Stimulated activated CD8-positive, alpha-beta memory T cell treated with anti-CD3 and anti-CD28 coated beads, Interleukin-7, amount 100 ng/mL, for 4 hours (primary cell): ENCODE results near the gene PALLD.

Experiments used
- DNase-seq, 2 donors: peaks; one replicate each; pipeline ENCODE4 v3.0.0-alpha.2; 2020; ENCODE audit warnings: low read depth in 2 of 2

The PALLD gene

DNA sequence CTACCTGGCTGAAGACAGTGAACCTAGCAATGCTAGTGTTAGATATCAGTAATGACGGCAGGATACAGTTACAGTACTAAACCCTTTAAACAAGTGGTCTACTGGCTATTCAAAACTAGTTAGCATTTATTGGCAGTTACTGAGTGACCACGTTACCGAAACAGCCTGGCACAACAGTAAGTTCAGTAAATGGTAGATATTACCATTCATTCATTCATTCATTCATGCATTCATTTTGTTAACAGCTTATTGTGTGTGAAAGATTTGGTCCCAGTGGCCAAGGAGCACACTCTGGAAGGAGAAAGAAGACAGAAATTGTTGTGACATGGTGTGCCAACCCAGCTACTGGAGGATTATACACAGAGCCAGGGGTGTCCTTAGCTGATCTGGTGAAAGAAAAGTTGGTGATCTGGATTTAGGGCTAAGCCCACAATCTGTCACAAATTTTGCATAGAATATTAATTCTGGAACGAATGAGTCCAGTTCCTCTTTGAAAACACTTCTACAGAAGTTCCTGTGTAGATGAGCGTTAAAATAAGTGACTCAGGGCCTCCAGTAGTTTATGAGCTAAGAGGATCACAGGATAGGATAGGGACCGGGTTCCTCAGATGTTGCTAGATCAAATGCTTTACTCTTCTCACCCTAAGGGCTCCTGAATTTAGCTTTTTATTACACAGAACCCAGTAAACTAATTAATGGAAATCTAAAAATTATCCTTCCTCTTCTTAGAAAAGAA is 334.1 kb downstream of the PALLD start:
- no peak for DNase-seq

DNA sequence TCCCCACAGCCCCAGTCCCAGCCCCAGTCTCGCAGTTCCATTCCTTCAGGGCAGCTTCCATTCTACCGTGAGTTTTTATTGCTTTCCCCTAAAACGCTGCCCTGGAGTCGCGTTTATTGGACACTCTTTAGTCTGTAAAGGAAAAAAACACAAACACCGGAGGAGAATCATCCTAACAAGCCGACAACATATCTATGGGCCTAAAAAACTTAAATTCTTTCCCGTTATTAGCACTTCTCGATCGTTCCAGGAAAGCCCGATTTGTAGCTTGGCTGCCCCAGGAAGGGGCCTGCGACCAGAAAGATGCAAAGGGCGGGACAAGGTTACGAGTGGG is 334.7 kb downstream of the PALLD start:
- DNase-seq, result no peak

DNA sequence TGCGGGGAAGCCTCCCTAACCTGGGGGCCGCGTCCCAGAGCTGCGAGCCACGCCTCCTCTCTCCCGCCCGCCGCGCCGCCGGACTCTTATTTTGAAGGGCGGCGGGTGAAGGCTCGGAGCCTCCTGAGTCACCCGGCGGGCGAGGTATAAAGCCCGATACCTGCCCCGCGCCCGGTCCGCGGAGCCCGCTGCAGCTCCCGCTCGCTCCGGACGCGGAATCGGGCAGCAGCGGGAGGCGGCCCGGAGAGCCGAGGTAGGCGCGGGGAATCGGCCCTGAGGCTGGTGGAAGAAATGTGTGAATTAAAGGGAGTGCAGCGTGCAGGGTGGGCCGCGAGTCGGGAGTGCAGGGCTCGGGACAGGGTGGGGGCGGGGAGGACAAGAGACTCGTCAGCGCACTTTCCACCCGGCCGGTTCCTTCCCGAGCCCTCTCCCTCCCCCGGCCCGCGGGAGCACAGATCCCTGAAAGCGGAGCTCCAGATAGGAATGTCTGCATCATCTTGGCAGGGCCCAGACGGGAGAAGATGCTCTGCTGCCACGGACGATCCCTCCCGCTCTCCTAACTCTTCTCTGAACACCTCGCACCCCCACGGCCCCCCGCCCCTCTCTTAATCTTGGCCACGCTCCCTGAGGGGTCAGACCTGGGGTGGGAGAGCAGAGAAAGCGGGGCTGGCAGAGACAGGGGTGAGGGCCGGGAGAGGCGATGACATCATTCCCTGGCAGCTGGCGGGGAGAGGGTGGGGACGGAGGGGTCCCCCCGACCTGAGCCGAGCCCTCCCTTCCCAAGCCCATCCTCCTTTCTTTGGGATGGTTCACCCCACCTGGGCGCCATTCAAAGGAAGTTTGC is 335.3 kb downstream of the PALLD start:
- DNase-seq, result peak; percentile 13 to 36

DNA sequence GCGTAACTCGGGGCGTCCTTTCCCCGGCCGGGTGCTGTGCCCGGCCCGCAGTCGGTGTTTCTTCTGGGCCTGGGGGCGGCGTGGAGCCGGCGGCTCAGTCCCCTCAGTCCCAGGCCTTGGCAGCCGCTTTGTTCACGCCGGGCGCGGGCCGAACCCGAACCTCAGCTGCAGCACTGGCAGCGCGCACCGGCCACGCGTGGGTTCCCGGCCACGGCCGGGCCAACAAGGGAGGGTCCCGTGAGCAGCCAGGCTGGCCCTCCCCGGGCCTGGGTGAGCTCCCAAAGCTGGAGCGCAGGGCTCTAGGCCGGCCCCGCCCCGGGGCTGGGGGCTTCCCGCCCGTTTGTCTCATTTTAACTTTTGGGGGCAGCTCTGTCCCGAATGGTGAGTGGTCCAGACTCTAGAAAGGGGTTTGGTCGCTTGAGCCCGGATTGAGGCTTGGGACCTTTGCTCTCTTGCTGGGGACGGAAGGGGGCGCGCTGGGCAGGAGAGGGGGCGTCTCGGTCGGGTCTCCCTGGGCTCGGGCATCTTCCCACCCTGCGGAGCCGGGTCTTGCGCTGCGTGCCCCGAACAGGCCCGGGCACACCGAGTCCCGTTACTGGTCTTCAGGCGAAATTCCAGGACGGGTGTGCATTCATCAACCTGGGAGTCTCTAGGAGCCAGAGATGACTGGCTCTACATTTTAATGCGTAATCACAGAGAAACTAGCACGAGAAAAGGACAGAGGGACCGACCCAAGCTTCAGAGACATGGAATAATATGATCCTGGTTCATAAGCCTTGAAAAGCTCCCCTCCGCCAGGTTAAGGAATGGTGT is 336.1 kb downstream of the PALLD start:
- no peak for DNase-seq

DNA sequence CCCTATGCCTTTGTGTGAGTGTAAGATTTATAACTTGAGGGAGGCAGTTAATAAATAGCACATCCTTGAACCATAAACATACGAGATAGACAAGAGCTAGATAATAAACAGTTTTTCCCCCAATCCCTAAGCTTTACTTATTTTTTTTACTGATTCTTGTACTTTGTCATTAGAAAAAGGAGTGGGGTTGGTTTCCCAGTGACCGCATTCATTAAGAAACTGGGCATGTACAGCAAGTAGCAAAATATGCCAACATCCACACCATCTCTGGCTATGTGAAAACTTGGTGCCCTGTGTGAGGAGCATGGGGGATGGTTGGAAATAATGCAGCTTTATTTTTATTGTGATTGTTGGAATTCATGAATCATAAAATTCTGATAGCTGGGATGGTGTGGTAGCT is 337.0 kb downstream of the PALLD start:
- DNase-seq, result no peak

DNA sequence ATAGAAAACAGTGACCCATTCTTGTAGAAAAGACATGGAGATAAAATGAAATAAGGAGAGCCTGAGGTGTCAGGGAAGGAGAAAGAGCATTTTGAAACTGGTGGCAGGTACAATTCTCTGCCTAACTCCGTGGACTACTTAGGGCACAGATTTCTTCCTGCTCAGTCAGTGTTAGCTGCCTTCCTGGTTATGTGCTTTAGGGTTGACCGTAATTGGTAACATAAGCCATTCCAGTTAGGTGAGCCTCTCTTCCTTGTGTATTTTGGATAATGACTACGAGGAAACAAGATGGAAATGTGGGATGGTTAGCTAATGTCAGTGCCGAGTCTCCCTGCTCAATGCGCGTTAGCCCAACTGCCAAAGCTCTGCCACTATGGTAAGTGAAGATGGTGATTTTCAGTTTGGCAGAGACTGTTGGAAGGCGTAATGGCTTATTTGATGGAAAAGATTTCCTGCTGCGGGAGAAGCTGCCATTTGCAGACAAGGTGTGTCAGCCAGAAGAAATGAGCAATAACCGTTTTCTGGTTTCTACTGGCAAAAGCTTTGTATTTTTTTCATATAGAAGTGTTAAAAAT is 339.1 kb downstream of the PALLD start:
- DNase-seq, result no peak

DNA sequence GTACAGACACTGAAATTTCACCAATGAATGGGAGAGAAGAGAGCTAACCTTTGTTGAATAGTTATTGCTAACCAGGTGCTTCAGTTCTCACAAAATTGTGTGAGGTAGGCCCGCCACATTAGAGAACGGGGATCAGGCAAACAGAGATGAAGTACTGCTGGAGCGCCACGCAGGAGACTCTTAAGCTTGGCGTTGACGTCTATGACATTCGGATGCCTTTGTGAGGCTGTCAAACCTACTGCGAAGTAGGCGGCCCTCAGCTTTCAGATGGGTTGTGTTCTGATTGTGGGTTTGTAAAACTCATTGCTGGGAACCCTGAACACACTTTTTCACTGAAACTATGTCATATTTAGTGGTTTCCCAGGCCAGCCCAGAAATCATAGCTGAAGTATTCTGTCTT is 339.6 kb downstream of the PALLD start:
- no peak for DNase-seq

DNA sequence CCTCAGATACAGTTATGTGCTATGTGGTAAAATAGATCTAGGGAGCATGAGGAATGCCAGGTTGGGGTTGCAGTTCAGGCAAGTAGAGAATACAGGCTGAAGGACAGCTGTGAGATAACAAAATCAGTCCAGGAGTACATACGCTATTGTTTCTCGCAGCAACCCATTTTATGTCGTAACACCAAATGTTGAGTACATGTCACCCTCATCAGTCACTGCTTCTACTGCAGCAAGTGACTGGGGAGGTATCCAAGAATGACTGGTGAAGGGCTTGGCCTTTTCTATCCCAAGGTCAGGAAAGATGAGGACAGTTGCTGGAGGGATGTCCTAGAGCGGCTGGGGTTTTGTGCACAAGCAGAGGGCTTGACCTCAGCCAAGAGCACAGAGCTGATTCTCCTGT is 341.1 kb downstream of the PALLD start:
- DNase-seq, result no peak

DNA sequence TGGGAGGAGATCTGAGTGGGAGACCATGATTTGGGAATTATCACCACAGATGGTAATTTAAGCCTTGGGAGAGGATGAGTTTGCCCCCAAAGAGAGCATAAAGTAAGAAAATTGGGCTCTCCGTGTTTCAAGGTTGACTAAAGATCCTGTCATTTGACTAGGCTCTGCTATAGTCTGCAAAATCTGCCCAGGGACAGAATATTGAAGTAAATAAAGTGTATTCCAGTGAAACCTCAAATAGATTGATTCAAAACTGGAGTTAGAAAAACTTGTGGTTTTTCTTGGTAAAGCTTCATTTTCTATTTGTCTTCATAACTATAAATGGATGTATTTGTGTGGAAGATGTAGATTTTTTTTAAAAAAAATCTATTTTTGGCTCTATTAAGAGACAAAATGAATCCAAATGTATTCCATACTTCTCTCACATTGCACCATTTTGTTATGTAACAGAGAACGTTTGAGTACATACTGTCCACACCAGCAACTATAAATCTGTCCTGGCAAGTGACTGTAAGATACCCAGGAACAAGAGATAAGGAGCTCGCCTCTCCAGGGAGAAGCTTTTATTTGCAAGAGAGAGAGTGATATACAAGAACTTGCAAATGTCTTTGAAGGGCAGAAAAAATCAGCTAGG is 343.0 kb downstream of the PALLD start:
- DNase-seq, result no peak

DNA sequence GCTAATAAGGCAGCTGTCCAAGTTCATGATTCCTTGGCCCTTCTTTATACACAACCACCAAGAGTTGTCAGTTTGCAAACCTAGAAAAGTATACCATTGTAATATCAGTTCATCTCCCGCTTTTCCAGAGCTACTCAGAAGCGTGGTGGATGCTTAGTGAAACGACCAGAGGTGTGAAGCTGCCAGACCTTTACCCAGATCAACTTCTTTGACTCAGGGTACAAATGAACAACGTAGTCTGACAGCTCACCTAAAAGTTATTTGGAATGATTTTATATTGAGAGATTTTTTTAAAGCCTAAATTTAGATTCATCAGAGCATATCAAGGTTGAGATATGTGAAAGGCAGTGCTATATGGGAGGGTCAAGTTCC is 343.5 kb downstream of the PALLD start:
- no peak for DNase-seq

DNA sequence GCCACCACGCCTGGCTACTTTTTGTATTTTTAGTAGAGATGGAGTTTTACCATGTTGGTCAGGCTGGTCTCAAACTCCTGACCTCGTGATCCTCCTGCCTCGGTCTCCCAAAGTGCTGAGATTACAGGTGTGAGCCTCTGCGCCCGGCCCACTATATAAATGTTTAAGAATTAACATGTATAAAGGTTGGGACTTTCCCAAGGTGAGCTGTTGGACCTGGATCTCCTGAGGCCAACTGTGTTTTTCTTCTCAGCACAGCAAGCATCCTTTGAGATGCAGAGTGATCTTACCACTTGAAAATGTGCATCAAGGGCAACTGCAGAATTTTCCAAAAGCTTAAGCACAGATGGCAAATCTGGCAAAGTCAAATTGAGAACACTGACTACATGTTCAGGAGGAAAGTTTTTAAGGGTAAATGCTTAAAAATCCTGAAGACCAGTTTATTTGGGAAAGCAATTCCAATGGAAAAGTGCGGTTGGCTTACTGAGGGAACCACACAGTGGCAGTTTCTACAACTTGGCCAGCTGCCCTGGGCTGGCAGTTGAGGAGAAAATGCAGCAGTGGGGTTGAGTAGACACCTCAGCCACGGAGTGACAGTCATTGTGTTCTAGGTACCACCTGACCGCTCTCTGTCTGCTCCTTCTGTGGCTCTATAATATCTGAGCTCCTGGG is 344.3 kb downstream of the PALLD start:
- no peak for DNase-seq

DNA sequence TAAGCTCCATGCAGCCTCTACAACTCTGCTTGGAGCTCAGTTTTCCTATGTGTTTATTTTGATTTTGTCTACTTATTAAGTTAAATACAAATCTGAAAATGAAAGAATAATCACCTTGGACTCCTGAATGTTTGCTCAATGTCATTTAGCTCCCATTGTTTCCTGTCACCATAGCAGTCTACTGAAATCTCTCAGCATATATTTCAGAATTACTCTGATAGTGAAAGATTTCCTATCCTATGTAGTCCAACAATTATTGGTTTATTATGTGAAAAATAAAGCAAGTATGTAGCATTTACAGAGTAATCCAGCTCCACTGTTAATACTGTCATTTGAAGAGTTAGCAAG is 344.8 kb downstream of the PALLD start:
- no peak for DNase-seq

DNA sequence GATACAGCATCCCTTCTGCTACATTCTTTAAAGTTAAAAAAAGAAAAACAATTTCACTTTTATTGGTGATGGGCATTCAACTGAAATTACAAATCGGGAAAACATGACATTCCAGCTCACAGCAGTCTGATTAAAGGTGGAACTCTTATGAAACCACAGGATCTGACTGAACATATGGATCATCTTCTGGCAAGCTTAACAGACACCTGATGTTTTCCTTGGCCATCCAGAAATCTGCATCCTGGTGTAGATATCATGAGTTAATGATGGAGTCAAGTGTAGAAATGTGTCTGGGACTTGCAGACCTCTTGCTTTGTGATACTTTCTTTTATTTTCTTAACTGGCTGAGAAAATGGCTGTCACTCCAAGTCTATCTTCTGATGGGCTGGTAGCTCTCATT is 345.3 kb downstream of the PALLD start:
- no peak for DNase-seq

DNA sequence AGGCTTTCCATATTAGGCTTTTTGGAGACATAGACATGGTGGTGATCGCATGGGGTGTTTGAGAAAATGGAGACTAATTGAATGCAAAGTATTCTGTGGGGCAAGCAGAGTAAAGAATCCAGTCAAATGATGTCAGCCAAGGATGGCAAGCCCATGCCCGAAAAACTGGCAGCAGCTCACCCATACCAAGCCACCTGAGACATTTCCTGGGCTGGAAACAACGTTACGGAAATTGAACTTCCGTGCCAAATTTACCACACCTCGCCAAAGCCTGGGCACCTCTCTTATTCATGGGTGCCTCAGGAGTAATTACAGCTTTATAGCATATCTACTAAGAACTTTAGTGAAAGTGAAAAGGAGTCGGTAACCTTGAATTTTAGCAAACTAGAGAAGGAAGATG is 346.8 kb downstream of the PALLD start:
- DNase-seq, result no peak

DNA sequence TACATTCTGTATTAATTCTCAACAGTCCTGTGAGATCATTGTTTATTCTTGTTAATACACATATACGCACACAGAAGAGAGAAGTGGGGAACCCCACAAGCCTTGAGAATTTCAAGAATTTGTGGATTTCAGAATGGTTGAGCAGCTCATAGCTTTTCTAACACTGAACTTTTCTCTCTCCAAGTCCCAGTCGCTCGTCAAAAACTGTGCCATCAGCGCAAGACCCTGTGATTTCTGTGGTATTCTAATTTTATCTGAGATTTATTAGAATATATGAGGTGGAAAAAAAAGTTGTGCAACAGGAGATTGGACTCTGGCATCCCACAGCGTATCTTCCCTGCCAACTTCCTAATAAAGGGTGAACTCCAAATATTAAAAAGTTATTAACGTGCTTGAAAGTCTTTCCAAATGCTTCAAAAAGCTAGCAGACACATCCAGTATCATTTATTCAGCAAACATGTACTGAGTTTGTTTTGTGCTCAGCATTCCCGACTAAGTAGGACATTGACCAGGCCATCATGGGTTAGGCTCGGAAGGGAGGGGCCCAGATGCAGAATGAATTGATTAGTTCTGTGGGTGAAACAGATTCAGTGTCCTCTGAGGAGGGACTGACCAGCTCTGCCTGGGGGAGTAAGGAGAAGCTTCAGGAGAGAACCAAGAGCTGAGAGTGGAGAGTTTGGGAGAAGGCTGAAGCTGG is 347.6 kb downstream of the PALLD start:
- no peak for DNase-seq

DNA sequence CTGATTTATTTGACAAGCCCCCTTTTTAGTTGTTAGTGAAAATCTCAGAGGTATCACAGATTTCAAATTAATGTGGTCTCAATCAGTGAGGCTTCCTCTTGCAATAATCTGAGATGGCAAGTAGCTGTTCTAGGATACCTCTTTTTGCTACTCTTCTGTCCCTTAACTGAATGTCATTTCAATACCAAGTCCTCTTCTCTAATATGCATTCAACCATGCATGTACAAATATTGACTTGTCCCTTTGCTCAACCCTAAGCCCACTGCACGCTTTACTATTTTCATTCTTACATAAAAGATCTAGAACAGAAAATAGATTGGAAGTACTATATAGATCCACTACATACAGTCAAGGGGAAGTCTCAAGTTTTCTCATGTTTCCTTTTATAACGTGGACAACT is 349.0 kb downstream of the PALLD start:
- no peak for DNase-seq

DNA sequence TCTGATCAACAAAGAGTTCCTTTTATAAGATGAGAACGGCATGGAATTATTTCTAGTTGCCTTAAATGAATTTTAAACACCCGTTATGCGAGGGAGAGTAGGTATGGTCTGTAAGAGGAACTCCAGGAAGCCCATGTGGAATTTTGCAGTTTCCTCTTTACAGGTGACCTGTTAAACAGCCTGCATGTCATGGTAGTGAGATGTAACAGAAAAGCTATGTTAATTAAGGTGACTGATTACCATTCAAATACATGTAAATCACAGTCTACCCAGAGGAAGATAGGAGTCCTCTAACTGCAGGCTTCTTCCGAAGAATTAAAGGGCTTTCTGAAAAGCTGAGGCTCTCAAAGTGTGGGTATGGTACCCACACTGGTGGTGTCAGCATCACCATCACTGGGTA is 349.6 kb downstream of the PALLD start:
- DNase-seq, result no peak

DNA sequence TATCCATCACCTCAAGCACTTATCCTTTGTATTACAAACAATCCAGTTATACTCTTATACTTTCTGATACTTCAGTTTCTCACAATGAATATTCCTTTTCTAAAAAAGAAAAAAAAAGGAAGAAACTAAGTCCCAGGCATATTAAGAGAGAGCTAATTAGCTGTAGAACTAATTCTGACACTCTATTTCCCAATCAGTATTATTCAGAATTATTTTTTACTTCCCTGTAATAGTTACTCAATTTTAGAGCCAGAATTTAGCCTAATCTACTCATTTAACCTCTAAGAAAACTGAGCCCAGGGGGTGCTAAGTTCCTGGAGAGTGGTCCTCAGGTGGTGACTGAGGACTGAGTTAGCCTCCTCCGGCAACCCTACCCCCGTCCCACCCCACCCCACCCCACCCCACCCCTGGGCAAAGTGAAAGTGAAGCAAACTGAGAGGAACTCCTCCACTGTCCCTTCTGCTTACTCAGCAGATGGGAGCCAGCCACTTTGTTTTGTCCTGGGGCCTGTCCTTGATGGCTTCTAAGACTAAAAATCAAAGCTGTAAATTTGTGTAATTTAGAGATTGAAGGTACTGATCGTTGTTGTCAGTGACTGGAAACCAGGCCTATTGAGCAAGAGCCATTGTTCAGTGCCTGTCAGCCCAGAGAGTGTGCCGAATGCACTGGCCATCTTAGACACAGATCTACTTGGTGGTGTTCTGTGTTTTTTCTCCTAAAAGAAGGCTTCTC is 351.1 kb downstream of the PALLD start:
- no peak for DNase-seq

DNA sequence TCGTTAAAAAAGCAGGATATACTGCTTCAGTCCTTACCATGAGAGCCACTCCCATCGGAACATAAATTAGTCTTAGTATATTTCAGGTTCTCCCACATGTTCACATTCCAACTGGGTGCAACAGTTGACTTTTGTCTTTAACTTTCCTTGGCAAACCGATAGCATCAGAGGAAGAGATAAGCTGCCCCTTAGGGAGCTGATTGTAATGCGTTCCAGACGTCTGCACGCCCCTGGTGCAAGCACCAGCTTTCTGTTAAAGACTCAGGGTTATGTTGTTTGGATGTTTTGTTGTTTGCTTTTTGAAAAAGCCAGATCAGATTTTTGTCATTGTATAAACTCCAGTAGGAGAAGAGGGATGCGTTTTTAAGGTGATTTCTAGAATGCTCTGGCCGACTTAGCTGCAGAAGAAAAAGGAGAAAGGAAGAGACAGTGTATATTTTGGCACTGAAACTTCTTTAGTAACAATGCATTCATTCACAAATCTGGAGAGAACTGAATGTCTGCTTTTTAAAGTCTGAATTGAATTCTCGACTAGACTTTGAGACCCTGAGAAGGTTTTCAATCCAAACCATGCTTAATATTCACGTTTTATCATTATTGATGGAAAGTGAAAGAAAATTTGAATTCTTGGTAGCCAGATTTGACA is 352.3 kb downstream of the PALLD start:
- DNase-seq, result no peak

DNA sequence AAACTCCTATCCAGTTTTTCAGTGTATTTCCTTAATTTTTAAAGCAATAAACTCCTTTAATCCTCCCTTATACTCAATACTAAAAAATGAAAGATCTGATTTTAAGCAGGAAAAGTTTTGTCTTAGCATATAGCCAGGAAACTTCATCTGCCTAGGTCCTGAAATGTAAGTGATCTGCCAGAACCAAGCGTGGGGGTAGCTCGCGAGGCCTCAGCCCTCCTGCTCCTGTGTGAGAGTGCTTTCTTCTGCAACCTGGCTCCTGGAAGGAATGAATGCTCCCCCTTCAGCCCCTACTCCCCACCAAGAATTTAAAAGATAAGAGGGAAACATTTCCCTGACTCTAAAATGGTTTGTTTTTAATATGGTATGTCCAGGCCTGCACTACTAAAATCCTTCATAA is 353.1 kb downstream of the PALLD start:
- no peak for DNase-seq
